Kidney (tissue), 14 donors: Measurements from ENCODE around the gene ZGPAT. TPM values are rescaled to one million over a fixed set of nuclear protein-coding genes. Genes with fewer than 3 reads are reported as not detected.
A peak's percentile ranks its signal among the peaks of the same experiment; 100 is the strongest.

ENCODE experiments used
- DNase-seq, 5 donors: peaks; one replicate each; pipeline ENCODE4 v3.0.0-alpha.2; 2013 to 2020
- FAIRE-seq: peaks from 2 replicates; lab custom pipeline; 2012; peaks lifted over from hg19 to GRCh38; lab: Jason Lieb, UNC
- H3K27ac ChIP-seq, 2 donors: one replicate each; pipeline ENCODE4 v1.7.0; 2013; ENCODE audit warnings: low read depth in 2 of 2, low read length in 2 of 2, inconsistent platforms in 1 of 2
- H3K27me3 ChIP-seq: one replicate; pipeline ENCODE4 v1.7.1; 2013; ENCODE audit warnings: low read length, inconsistent platforms; ENCODE audit not compliant: control insufficient read depth, insufficient read depth
- H3K36me3 ChIP-seq, 3 donors: one replicate each; pipeline versions ENCODE4 v1.7.0 to v1.7.1; 2013; ENCODE audit warnings: low read length in 3 of 3, control low read depth in 1 of 3, inconsistent platforms in 1 of 3; ENCODE audit not compliant: insufficient read depth in 3 of 3, control insufficient read depth in 2 of 3
- H3K4me1 ChIP-seq, 3 donors: one replicate each; pipeline versions ENCODE4 v1.7.0 to v1.7.1; 2013; ENCODE audit warnings: low read length in 3 of 3, inconsistent platforms in 1 of 3, low read depth in 1 of 3; ENCODE audit not compliant: control insufficient read depth in 2 of 3, insufficient read depth in 2 of 3
- H3K4me3 ChIP-seq, 3 donors: one replicate each; pipeline versions ENCODE4 v1.7.0 to v1.8.1; 2013; ENCODE audit warnings: low read length in 3 of 3, control low read depth in 1 of 3, inconsistent platforms in 1 of 3
- H3K9ac ChIP-seq, 3 donors: one replicate each; pipeline versions ENCODE4 v1.7.0 to v1.7.1; 2013; ENCODE audit warnings: low read length in 3 of 3, control low read depth in 1 of 3, inconsistent platforms in 1 of 3
- H3K9me3 ChIP-seq, 3 donors: one replicate each; pipeline versions ENCODE4 v1.7.0 to v1.7.1; 2013; ENCODE audit warnings: low read length in 3 of 3, control low read depth in 1 of 3, inconsistent platforms in 1 of 3; ENCODE audit not compliant: control insufficient read depth in 2 of 3, insufficient read depth in 1 of 3
- CTCF ChIP-seq: IDR thresholded peaks from 3 replicates; pipeline ENCODE4 v1.5.1; 2012; ENCODE audit warnings: mild to moderate bottlenecking, moderate library complexity, borderline replicate concordance; ENCODE audit not compliant: insufficient read depth; ENCODE audit errors: extremely low read depth
- intact Hi-C: fragments of 100-400 bp; cut with DNase I; formaldehyde crosslinking; loops from one replicate; pipeline ENCODE4 v1.11.1; 2022
- polyA plus RNA-seq: library from polyadenylated mRNA; stranded (reverse); fragments of 350-450 nt; fragmentation: Illumina TruSeq; extraction: RNeasy Lipid Tissue Mini Kit (QIAGEN cat#74804); gene quantifications from one replicate; pipeline ENCODE4 v1.2.3, GENCODE V29; 2014; ENCODE audit warnings: low read depth, low replicate concordance; ENCODE audit not compliant: insufficient read depth
- total RNA-seq: library from RNA; stranded (reverse); fragmentation: NEBNext Ultra II Directional; extraction: Animal tissue kit (Norgen Biotek cat#: 25700); gene quantifications from one replicate; pipeline ENCODE4 v1.2.1, GENCODE V29; 2021
- donor health status: control.
- donor health status: control.
- donor health status: control.
- donor health status: control.
- donor health status: control.
- donor health status: DM: yes; HTN: yes; CAD: no.
- donor health status: Normal renal cell carcinoma (clear cell type).

The ZGPAT gene
- total and polyA plus RNA-seq, 2 donors from 2014 or later, result 30.5 to 39.6 TPM

- intact Hi-C loops, result no loop called here
- DNase-seq (peak in 1 of 5 donors; percentile 18), FAIRE-seq (no peak)
- no peak overlapping the region for H3K27ac ChIP-seq
- no peak overlapping the region for H3K4me3 ChIP-seq
- peaks cover 0 to 14% (median 5%) of the 10 kb centered on the region in 3 donors for H3K4me1 ChIP-seq
- TF ChIP-seq CTCF, result no peak
- peak overlapping the region in 1 of 3 donors; percentile 12 for H3K9ac ChIP-seq
- H3K36me3 ChIP-seq, result peaks cover 0 to 13% (median 2%) of the 10 kb centered on the region in 3 donors
- no peaks in the 10 kb centered on the region for H3K27me3 ChIP-seq
- H3K9me3 ChIP-seq, result no peaks in the 10 kb centered on the region
Measured at GRCh38 chr20:63744158-63744557, 36.3 kb downstream of the ZGPAT start.

DNA sequence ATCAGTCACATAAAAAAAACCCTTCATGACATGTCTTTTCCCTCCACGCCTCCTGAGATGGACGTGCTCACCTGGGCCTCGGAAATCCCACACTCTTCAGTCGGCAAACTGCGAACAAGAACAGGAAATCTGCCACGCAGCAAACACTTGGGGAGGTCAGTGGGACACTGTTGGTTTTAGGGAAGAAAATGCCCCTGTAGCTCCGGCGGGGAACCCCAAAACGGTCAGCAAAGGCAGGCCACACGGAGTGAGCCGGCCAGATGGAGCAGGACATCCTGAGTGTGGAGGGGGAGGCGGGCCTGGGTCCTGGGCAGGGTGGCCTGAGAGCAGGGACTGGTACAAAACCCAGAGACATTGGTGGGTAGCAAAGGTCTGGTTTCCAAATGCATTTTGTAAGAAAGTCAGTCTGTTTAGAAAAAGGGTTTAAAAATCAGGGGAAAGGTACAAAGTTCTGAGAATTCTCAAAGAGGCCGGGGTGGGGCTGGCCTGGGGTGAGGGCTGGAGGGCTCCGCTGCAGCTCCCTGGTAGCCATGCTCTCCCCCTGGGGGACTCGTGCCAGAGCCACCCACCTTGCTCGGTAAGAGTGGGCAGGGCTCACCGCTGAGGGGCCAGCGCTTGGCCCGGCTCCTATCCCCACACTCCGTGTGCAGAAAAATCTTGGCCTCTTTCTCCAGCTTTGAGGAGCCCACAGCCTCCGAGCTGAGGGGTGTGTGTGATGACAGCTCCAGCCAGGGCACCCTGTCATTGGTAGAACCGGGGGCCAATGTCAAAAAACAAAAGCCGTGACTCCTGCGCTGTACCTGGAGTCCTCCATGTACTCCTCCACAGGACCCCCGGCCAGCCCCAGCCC is 37.0 kb downstream of the ZGPAT start:
- DNase-seq, result peak in 1 of 5 donors; percentile 71
- no peaks in the 10 kb centered on the region for H3K27me3 ChIP-seq

DNA sequence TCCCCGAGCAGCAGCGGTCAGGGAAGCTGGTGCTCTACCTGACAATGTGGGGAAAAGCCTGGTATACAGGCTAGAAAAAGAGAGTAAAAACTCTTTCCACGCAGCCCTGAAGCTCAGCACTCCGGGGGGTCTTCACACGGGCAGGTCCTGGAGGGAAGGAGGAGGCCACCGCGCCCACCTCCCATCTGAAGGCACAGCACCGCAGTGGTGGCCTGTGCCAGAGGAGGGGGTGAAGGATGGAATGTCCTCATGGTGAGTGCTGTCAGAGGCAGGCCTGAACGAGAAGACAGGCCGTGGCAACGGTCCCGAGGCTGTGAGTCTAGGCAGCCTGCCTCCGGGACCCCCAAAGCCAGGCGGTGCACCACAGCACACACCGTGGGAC is 37.6 kb downstream of the ZGPAT start:
- no peak for TF ChIP-seq CTCF
- Histone ChIP-seq H3K4me3 (no peak overlapping the region), H3K9ac (no peak overlapping the region), H3K27ac (no peak overlapping the region), H3K36me3 (peaks cover 0 to 13% (median 2%) of the 10 kb centered on the region in 3 donors), H3K27me3 (no peaks in the 10 kb centered on the region), H3K4me1 (peaks cover 0 to 14% (median 5%) of the 10 kb centered on the region in 3 donors), H3K9me3 (no peaks in the 10 kb centered on the region)
- FAIRE-seq (no peak), DNase-seq (peak in 1 of 5 donors; percentile 41)
- intact Hi-C loops, result no loop called here

More for the DNA sequence above, 37.0 kb downstream of the ZGPAT start:
- H3K27ac ChIP-seq, result no peak overlapping the region
- TF ChIP-seq CTCF, result no peak
- intact Hi-C loops, result no loop called here
- peaks cover 0 to 13% (median 2%) of the 10 kb centered on the region in 3 donors for H3K36me3 ChIP-seq
- H3K9me3 ChIP-seq, result no peaks in the 10 kb centered on the region
- H3K4me3 ChIP-seq, result no peak overlapping the region
- H3K4me1 ChIP-seq, result peaks cover 0 to 14% (median 5%) of the 10 kb centered on the region in 3 donors
- H3K9ac ChIP-seq, result no peak overlapping the region
- FAIRE-seq, result no peak
